Measurements from ENCODE around the gene CEP131.
A peak's percentile ranks its signal among the peaks of the same experiment; 100 is the strongest.

Gene CEP131

GRCh38 chr17:81222906-81223761 lies at the start of gene CEP131:
Gene CEP131 (minus strand): TSS chr17:81222965. CDS start chr17:81220056, 2,909 bp downstream.
- DNase-seq, result peak; percentile 98

GRCh38 chr17:81271226-81271625 lies 48.5 kb upstream of the CEP131 start:
- DNase-seq, result peak; percentile 72

GRCh38 chr17:81270279-81270678 lies 47.5 kb upstream of the CEP131 start:
- no peak for DNase-seq

- DNase-seq, result no peak
Measured at GRCh38 chr17:81267390-81268067, 44.8 kb upstream of the CEP131 start.

GRCh38 chr17:81265576-81265975 lies 42.8 kb upstream of the CEP131 start:
- DNase-seq, result no peak

- DNase-seq, result no peak
Measured at GRCh38 chr17:81264640-81265039, 41.9 kb upstream of the CEP131 start.

GRCh38 chr17:81263371-81264181 lies 40.8 kb upstream of the CEP131 start:
- DNase-seq, result no peak

GRCh38 chr17:81261582-81262336 lies 39.0 kb upstream of the CEP131 start:
- no peak for DNase-seq

- DNase-seq, result no peak
Measured at GRCh38 chr17:81261096-81261495, 38.3 kb upstream of the CEP131 start.

GRCh38 chr17:81260641-81261040 lies 37.9 kb upstream of the CEP131 start:
- DNase-seq, result no peak

- no peak for DNase-seq
Measured at GRCh38 chr17:81260171-81260570, 37.4 kb upstream of the CEP131 start.

- no peak for DNase-seq
Measured at GRCh38 chr17:81259058-81259605, 36.4 kb upstream of the CEP131 start.

- DNase-seq, result no peak
Measured at GRCh38 chr17:81258292-81258691, 35.5 kb upstream of the CEP131 start.

GRCh38 chr17:81257533-81257932 lies 34.8 kb upstream of the CEP131 start:
- DNase-seq, result no peak

- no peak for DNase-seq
Measured at GRCh38 chr17:81256616-81257015, 33.9 kb upstream of the CEP131 start.

GRCh38 chr17:81254955-81255717 lies 32.4 kb upstream of the CEP131 start:
- no peak for DNase-seq

- DNase-seq, result no peak
Measured at GRCh38 chr17:81253358-81254131, 30.8 kb upstream of the CEP131 start.

- no peak for DNase-seq
Measured at GRCh38 chr17:81252987-81253329, 30.2 kb upstream of the CEP131 start.

- DNase-seq, result peak; percentile 53
Measured at GRCh38 chr17:81252326-81252986, 29.7 kb upstream of the CEP131 start.

- DNase-seq, result peak; percentile 98
Measured at GRCh38 chr17:81251709-81252301, 29.0 kb upstream of the CEP131 start.
